Thoracic aorta (tissue), 2 donors: ENCODE data around the gene ALKBH7. TPM values are rescaled to one million over a fixed set of nuclear protein-coding genes. Genes with fewer than 3 reads are reported as not detected.
"Not testable (repeated sequence)": the region's sequence is repeated elsewhere in the genome, so short reads cannot be mapped to it uniquely, and the experiment has no call there.

ENCODE experiments used
- ATAC-seq: fragments of 150-250 bp; one replicate; pipeline ENCODE4 v1.8.0; 2017; ENCODE audit warnings: low read depth; ENCODE audit not compliant: insufficient number of reproducible peaks, low FRiP score
- DNase-seq: peaks from one replicate; pipeline ENCODE4 v3.0.0-alpha.2; 2020; ENCODE audit warnings: low spot score
- H3K27ac ChIP-seq, 2 donors: fragments of 200-600 bp; sonication (generic); 1 replicate in 1 of 2; 2 replicates in 1 of 2; pipeline ENCODE4 v1.5.1; 2016; ENCODE audit warnings: mild to moderate bottlenecking in 2 of 2, moderate library complexity in 2 of 2
- H3K27me3 ChIP-seq: fragments of 200-600 bp; sonication (generic); replicated peaks from 2 replicates; pipeline ENCODE4 v1.6.0; 2016; ENCODE audit warnings: mild to moderate bottlenecking; ENCODE audit not compliant: insufficient read depth
- H3K36me3 ChIP-seq: fragments of 200-600 bp; sonication (generic); one replicate; pipeline ENCODE4 v1.5.1; 2016
- H3K4me1 ChIP-seq, 2 donors: fragments of 200-600 bp; sonication (generic); 1 replicate in 1 of 2; 2 replicates in 1 of 2; pipeline versions ENCODE4 v1.5.1 to v1.6.0; 2016; ENCODE audit warnings: low read depth in 2 of 2, mild to moderate bottlenecking in 1 of 2; ENCODE audit not compliant: control insufficient read depth in 1 of 2
- H3K4me3 ChIP-seq: fragments of 200-600 bp; sonication (generic); 2 replicates; pipeline ENCODE4 v1.5.1; 2016; ENCODE audit warnings: mild to moderate bottlenecking
- H3K9me3 ChIP-seq: fragments of 200-600 bp; sonication (generic); 2 replicates; pipeline ENCODE4 v1.5.1; 2016
- CTCF ChIP-seq: fragments of 200-600 bp; sonication (generic); IDR thresholded peaks from one replicate; pipeline ENCODE4 v1.5.1; 2019; ENCODE audit warnings: antibody characterized with exemption
- total RNA-seq, 2 donors: library from RNA; depleted of rRNA; stranded (reverse); fragments of >200 nt; gene quantifications; one replicate each; pipeline versions ENCODE4 v1.1.0 to v1.2.3, GENCODE V29; 2016

ALKBH7 gene
- total RNA-seq, 2 donors from 2014 or later: 29.1 to 37.6 TPM

- no peak overlapping the region for H3K4me3 ChIP-seq
Measured at GRCh38 chr19:6334490-6335285, 37.9 kb upstream of the ALKBH7 start.

GRCh38 chr19:6340493-6341201, 31.9 kb upstream of the ALKBH7 start:
- Histone ChIP-seq H3K36me3 (no peaks in the 10 kb centered on the region), H3K4me3 (no peak overlapping the region), H3K9me3 (no peaks in the 10 kb centered on the region), H3K4me1 (no peaks in the 10 kb centered on the region), H3K27me3 (no peaks in the 10 kb centered on the region), H3K27ac (no peak overlapping the region)
- no peak for ATAC-seq
- TF ChIP-seq CTCF: no peak
- DNase-seq: no peak

More at GRCh38 chr19:6334490-6335285, 37.9 kb upstream of the ALKBH7 start:
- Histone ChIP-seq H3K27me3 (no peaks in the 10 kb centered on the region), H3K4me1 (no peaks in the 10 kb centered on the region), H3K27ac (no peak overlapping the region), H3K9me3 (no peaks in the 10 kb centered on the region), H3K36me3 (no peaks in the 10 kb centered on the region)
- no peak for DNase-seq
- TF ChIP-seq CTCF: no peak
- ATAC-seq: no peak

GRCh38 chr19:6343462-6343861, 29.1 kb upstream of the ALKBH7 start:
- no peak for DNase-seq
- no peaks in the 10 kb centered on the region for H3K4me1 ChIP-seq
- H3K27ac ChIP-seq: no peak overlapping the region
- no peaks in the 10 kb centered on the region for H3K36me3 ChIP-seq
- H3K4me3 ChIP-seq: no peak overlapping the region
- no peak for ATAC-seq
- H3K9me3 ChIP-seq: no peaks in the 10 kb centered on the region
- H3K27me3 ChIP-seq: no peaks in the 10 kb centered on the region
- TF ChIP-seq CTCF: no peak

- not testable (repeated sequence) for H3K4me3 ChIP-seq, H3K36me3 ChIP-seq, H3K27ac ChIP-seq, H3K9me3 ChIP-seq, DNase-seq, H3K27me3 ChIP-seq, ATAC-seq, H3K4me1 ChIP-seq
Measured at GRCh38 chr19:6349271-6349670, 23.3 kb upstream of the ALKBH7 start.

- no peaks in the 10 kb centered on the region for H3K36me3 ChIP-seq
- no peak overlapping the region for H3K4me3 ChIP-seq
- TF ChIP-seq CTCF: no peak
- H3K4me1 ChIP-seq: no peaks in the 10 kb centered on the region
- no peak for DNase-seq
- no peak overlapping the region for H3K27ac ChIP-seq
- no peak for ATAC-seq
- H3K27me3 ChIP-seq: no peaks in the 10 kb centered on the region
- no peaks in the 10 kb centered on the region for H3K9me3 ChIP-seq
Measured at GRCh38 chr19:6350688-6351087, 21.9 kb upstream of the ALKBH7 start.
